ENCODE measurements around the gene MORN1.
"Not testable (repeated sequence)": the region's sequence is repeated elsewhere in the genome, so short reads cannot be mapped to it uniquely, and the experiment has no call there.

MORN1 gene

GRCh38 chr1:2300004-2300771 lies 91.2 kb downstream of the MORN1 start:
- no peak for TF ChIP-seq CTCF (IDR thresholded peaks at IDR 0.05; ENCODE audit: insufficient read depth, low read length, poor library complexity, severe bottlenecking)
- DNase-seq (ENCODE audit: extremely low read depth, insufficient read length) = peak; percentile 85
- no peaks in the 10 kb centered on the region for H3K27me3 ChIP-seq (replicated peaks; ENCODE audit: control insufficient read depth, insufficient read depth, low read length)
- peaks cover 5% of the 10 kb centered on the region for H3K36me3 ChIP-seq (ENCODE audit: control insufficient read depth, insufficient read depth, low read length)
- peak overlapping the region; percentile 61 for H3K4me3 ChIP-seq (replicated peaks; ENCODE audit: low read depth, low read length)

GRCh38 chr1:2299131-2299627 lies 92.2 kb downstream of the MORN1 start:
- Histone ChIP-seq H3K36me3 (ENCODE audit: control insufficient read depth, insufficient read depth, low read length) (peaks cover 3% of the 10 kb centered on the region; the same call in 1 of the 2 replicates), H3K4me3 (replicated peaks; ENCODE audit: low read depth, low read length) (no peak overlapping the region), H3K27me3 (replicated peaks; ENCODE audit: control insufficient read depth, insufficient read depth, low read length) (no peaks in the 10 kb centered on the region)
- no peak for DNase-seq (ENCODE audit: extremely low read depth, insufficient read length)
- TF ChIP-seq CTCF (IDR thresholded peaks at IDR 0.05; ENCODE audit: insufficient read depth, low read length, poor library complexity, severe bottlenecking) = no peak

GRCh38 chr1:2298685-2299084 lies 92.7 kb downstream of the MORN1 start:
- TF ChIP-seq CTCF (IDR thresholded peaks at IDR 0.05; ENCODE audit: insufficient read depth, low read length, poor library complexity, severe bottlenecking) = no peak
- no peak for DNase-seq (ENCODE audit: extremely low read depth, insufficient read length)
- H3K36me3 ChIP-seq (ENCODE audit: control insufficient read depth, insufficient read depth, low read length) = peaks cover 3% of the 10 kb centered on the region; the same call in 1 of the 2 replicates
- H3K27me3 ChIP-seq (replicated peaks; ENCODE audit: control insufficient read depth, insufficient read depth, low read length) = no peaks in the 10 kb centered on the region
- H3K4me3 ChIP-seq (replicated peaks; ENCODE audit: low read depth, low read length) = no peak overlapping the region

GRCh38 chr1:2297246-2298011 lies 93.9 kb downstream of the MORN1 start:
- no peak for DNase-seq (ENCODE audit: extremely low read depth, insufficient read length)
- no peaks in the 10 kb centered on the region for H3K27me3 ChIP-seq (replicated peaks; ENCODE audit: control insufficient read depth, insufficient read depth, low read length)
- H3K4me3 ChIP-seq (replicated peaks; ENCODE audit: low read depth, low read length) = no peak overlapping the region
- no peaks in the 10 kb centered on the region for H3K36me3 ChIP-seq (ENCODE audit: control insufficient read depth, insufficient read depth, low read length)
- no peak for TF ChIP-seq CTCF (IDR thresholded peaks at IDR 0.05; ENCODE audit: insufficient read depth, low read length, poor library complexity, severe bottlenecking)

GRCh38 chr1:2296614-2297013 lies 94.7 kb downstream of the MORN1 start:
- Histone ChIP-seq H3K27me3 (replicated peaks; ENCODE audit: control insufficient read depth, insufficient read depth, low read length) (no peaks in the 10 kb centered on the region), H3K36me3 (ENCODE audit: control insufficient read depth, insufficient read depth, low read length) (no peaks in the 10 kb centered on the region), H3K4me3 (replicated peaks; ENCODE audit: low read depth, low read length) (no peak overlapping the region)
- no peak for TF ChIP-seq CTCF (IDR thresholded peaks at IDR 0.05; ENCODE audit: insufficient read depth, low read length, poor library complexity, severe bottlenecking)
- no peak for DNase-seq (ENCODE audit: extremely low read depth, insufficient read length)

- H3K36me3 ChIP-seq (ENCODE audit: control insufficient read depth, insufficient read depth, low read length); H3K27me3 ChIP-seq (replicated peaks; ENCODE audit: control insufficient read depth, insufficient read depth, low read length); H3K4me3 ChIP-seq (replicated peaks; ENCODE audit: low read depth, low read length); DNase-seq (ENCODE audit: extremely low read depth, insufficient read length): not testable (repeated sequence)
Measured at GRCh38 chr1:2296211-2296610, 95.1 kb downstream of the MORN1 start.

Measured in GM06990 (cell line).